Kidney (tissue), 14 donors: ENCODE results near the gene SCGB1A1. TPM values are rescaled to one million over a fixed set of nuclear protein-coding genes. Genes with fewer than 3 reads are reported as not detected.

Experiments
- DNase-seq, 5 donors: peaks; one replicate each; pipeline ENCODE4 v3.0.0-alpha.2; 2013 to 2020
- FAIRE-seq: peaks from 2 replicates; lab custom pipeline; 2012; peaks lifted over from hg19 to GRCh38; lab: Jason Lieb, UNC
- H3K27ac ChIP-seq, 2 donors: one replicate each; pipeline ENCODE4 v1.7.0; 2013; ENCODE audit warnings: low read depth in 2 of 2, low read length in 2 of 2, inconsistent platforms in 1 of 2
- H3K27me3 ChIP-seq: one replicate; pipeline ENCODE4 v1.7.1; 2013; ENCODE audit warnings: low read length, inconsistent platforms; ENCODE audit not compliant: control insufficient read depth, insufficient read depth
- H3K36me3 ChIP-seq, 3 donors: one replicate each; pipeline versions ENCODE4 v1.7.0 to v1.7.1; 2013; ENCODE audit warnings: low read length in 3 of 3, control low read depth in 1 of 3, inconsistent platforms in 1 of 3; ENCODE audit not compliant: insufficient read depth in 3 of 3, control insufficient read depth in 2 of 3
- H3K4me1 ChIP-seq, 3 donors: one replicate each; pipeline versions ENCODE4 v1.7.0 to v1.7.1; 2013; ENCODE audit warnings: low read length in 3 of 3, inconsistent platforms in 1 of 3, low read depth in 1 of 3; ENCODE audit not compliant: control insufficient read depth in 2 of 3, insufficient read depth in 2 of 3
- H3K4me3 ChIP-seq, 3 donors: one replicate each; pipeline versions ENCODE4 v1.7.0 to v1.8.1; 2013; ENCODE audit warnings: low read length in 3 of 3, control low read depth in 1 of 3, inconsistent platforms in 1 of 3
- H3K9ac ChIP-seq, 3 donors: one replicate each; pipeline versions ENCODE4 v1.7.0 to v1.7.1; 2013; ENCODE audit warnings: low read length in 3 of 3, control low read depth in 1 of 3, inconsistent platforms in 1 of 3
- H3K9me3 ChIP-seq, 3 donors: one replicate each; pipeline versions ENCODE4 v1.7.0 to v1.7.1; 2013; ENCODE audit warnings: low read length in 3 of 3, control low read depth in 1 of 3, inconsistent platforms in 1 of 3; ENCODE audit not compliant: control insufficient read depth in 2 of 3, insufficient read depth in 1 of 3
- intact Hi-C: fragments of 100-400 bp; cut with DNase I; formaldehyde crosslinking; loops from one replicate; pipeline ENCODE4 v1.11.1; 2022
- polyA plus RNA-seq: library from polyadenylated mRNA; stranded (reverse); fragments of 350-450 nt; fragmentation: Illumina TruSeq; extraction: RNeasy Lipid Tissue Mini Kit (QIAGEN cat#74804); gene quantifications from one replicate; pipeline ENCODE4 v1.2.3, GENCODE V29; 2014; ENCODE audit warnings: low read depth, low replicate concordance; ENCODE audit not compliant: insufficient read depth
- total RNA-seq: library from RNA; stranded (reverse); fragmentation: NEBNext Ultra II Directional; extraction: Animal tissue kit (Norgen Biotek cat#: 25700); gene quantifications from one replicate; pipeline ENCODE4 v1.2.1, GENCODE V29; 2021
- TF ChIP-seq, protein P1 (sequence below): IDR thresholded peaks from 3 replicates; pipeline ENCODE4 v1.5.1; 2012; ENCODE audit warnings: mild to moderate bottlenecking, moderate library complexity, borderline replicate concordance; ENCODE audit not compliant: insufficient read depth; ENCODE audit errors: extremely low read depth
- donor health status: control.
- donor health status: control.
- donor health status: control.
- donor health status: control.
- donor health status: control.
- donor health status: DM: yes; HTN: yes; CAD: no.
- donor health status: Normal renal cell carcinoma (clear cell type).

SCGB1A1 gene
- total and polyA plus RNA-seq, 2 donors from 2014 or later = not detected

DNA sequence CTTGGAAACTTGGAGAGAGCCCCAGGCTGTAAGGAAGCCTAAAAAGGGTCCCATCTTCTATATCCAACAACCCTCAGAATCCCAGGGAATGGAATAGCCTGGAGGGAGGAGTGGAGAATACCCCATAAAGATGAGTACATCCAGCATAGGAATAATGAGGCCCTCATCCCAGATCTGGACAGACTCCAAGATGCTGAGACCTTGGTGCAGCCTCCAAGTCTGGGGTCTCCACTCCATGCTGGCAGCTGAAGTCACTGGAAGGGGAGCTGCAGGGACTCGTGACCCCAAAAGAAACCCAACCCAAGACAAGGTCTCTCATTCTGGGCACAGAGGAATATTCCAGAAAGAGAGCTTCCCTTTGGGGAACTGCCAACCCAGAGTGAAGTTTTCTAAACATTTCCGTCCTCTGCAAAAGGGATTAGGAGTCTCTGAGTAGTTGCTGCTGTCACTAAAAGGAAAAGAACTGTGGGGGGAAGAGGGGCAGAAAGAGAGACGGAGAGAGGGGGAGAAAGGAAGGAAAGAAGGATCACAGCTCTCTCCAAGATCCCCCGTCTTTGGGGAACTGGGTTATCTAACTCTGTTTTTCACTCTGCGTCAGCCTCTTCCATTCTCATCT lies 589 bp downstream of the SCGB1A1 start:
- Histone ChIP-seq H3K36me3 (no peaks in the 10 kb centered on the region), H3K9ac (no peak overlapping the region), H3K4me1 (no peaks in the 10 kb centered on the region), H3K27ac (peak overlapping the region in 1 of 2 donors; percentile 47), H3K27me3 (no peaks in the 10 kb centered on the region), H3K9me3 (no peaks in the 10 kb centered on the region), H3K4me3 (no peak overlapping the region)
- intact Hi-C loops = no loop called here
- no peak for FAIRE-seq
- TF ChIP-seq, protein P1, sequence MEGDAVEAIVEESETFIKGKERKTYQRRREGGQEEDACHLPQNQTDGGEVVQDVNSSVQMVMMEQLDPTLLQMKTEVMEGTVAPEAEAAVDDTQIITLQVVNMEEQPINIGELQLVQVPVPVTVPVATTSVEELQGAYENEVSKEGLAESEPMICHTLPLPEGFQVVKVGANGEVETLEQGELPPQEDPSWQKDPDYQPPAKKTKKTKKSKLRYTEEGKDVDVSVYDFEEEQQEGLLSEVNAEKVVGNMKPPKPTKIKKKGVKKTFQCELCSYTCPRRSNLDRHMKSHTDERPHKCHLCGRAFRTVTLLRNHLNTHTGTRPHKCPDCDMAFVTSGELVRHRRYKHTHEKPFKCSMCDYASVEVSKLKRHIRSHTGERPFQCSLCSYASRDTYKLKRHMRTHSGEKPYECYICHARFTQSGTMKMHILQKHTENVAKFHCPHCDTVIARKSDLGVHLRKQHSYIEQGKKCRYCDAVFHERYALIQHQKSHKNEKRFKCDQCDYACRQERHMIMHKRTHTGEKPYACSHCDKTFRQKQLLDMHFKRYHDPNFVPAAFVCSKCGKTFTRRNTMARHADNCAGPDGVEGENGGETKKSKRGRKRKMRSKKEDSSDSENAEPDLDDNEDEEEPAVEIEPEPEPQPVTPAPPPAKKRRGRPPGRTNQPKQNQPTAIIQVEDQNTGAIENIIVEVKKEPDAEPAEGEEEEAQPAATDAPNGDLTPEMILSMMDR = no peak
- peak in 2 of 5 donors; percentile 29 to 84 for DNase-seq

DNA sequence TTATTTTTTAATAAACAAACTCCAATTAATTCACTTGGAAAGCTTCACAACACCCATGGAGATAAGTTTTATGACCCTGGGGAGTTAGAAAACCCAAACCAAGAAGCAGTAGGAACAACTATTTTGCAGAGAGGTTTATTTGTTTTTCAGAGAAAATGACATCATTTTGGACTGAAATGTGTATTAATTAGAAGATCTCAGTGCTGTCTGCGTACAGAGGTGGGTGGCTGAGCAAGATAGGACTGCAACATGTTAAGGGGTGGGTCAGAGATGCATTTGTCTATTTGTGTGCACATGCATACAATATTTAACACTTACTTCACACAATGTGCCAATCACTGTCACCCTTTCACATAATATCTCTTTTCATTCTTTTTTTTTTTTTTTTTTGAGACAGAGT lies 1.1 kb downstream of the SCGB1A1 start:
- H3K4me3 ChIP-seq = no peak overlapping the region
- H3K9ac ChIP-seq = no peak overlapping the region
- H3K27me3 ChIP-seq = no peaks in the 10 kb centered on the region
- H3K9me3 ChIP-seq = no peaks in the 10 kb centered on the region
- FAIRE-seq (no peak), DNase-seq (no peak)
- H3K4me1 ChIP-seq = no peaks in the 10 kb centered on the region
- intact Hi-C loops = loop anchor here (10.0 kb wide), 1 partner anchor 125 kb away; the partner anchor contains the start of gene AHNAK
- no peak overlapping the region for H3K27ac ChIP-seq
- TF ChIP-seq, protein P1 = no peak
- no peaks in the 10 kb centered on the region for H3K36me3 ChIP-seq

DNA sequence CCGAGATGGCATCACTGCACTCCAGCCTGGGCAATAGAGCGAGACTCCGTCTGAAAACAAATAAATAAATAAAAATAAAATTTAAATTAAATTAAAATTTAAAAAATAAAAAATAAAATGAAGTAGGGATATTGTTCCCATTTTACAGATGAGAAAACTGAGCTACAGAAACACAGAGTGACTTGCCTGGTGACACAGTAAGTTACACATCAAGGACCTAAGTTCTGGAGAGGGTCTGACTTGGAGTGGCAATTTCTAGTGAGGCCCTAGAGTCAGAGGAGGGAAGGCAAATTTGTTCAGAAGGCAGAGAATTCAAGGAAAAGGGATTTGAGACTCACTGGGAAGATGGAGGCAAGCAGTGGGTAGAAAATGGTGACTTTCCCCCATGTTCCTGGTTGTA lies 2.0 kb downstream of the SCGB1A1 start:
- Histone ChIP-seq H3K27ac (no peak overlapping the region), H3K27me3 (no peaks in the 10 kb centered on the region), H3K9me3 (no peaks in the 10 kb centered on the region), H3K4me1 (no peaks in the 10 kb centered on the region), H3K9ac (no peak overlapping the region), H3K36me3 (no peaks in the 10 kb centered on the region), H3K4me3 (no peak overlapping the region)
- TF ChIP-seq, protein P1 = no peak
- DNase-seq (no peak), FAIRE-seq (no peak)
- intact Hi-C loops = loop anchor here (10.0 kb wide), 1 partner anchor 124 kb away; the partner anchor contains the start of gene AHNAK
